ENCODE measurements around the gene TMTC1.

Gene TMTC1

GRCh38 chr12:29578070-29578469 lies 205.7 kb downstream of the TMTC1 start:
- Histone ChIP-seq H4K20me1 (ENCODE audit: insufficient read depth, low read length) (no peaks in the 10 kb centered on the region), H3K9ac (ENCODE audit: low read length) (no peak overlapping the region), H3K4me1 (ENCODE audit: insufficient read depth, low read length, severe bottlenecking) (no peaks in the 10 kb centered on the region), H2AFZ (ENCODE audit: low read length) (no peak overlapping the region), H3K4me2 (ENCODE audit: low read length) (no peak overlapping the region), H3K27me3 (ENCODE audit: insufficient read depth, low read length) (no peaks in the 10 kb centered on the region), H3K9me3 (ENCODE audit: low read length) (no peaks in the 10 kb centered on the region), H3K4me3 (ENCODE audit: low read depth, low read length, poor library complexity, severe bottlenecking) (no peak overlapping the region), H3K79me2 (ENCODE audit: insufficient read depth, low read length) (no peaks in the 10 kb centered on the region), H3F3A (ENCODE audit: insufficient read depth, low read length) (no peaks in the 10 kb centered on the region), H3K36me3 (ENCODE audit: insufficient read depth, low read length) (no peaks in the 10 kb centered on the region), H3K9me2 (ENCODE audit: low read depth, low read length) (no peaks in the 10 kb centered on the region), H3K27ac (ENCODE audit: low read depth, low read length, poor library complexity, severe bottlenecking) (no peak overlapping the region)
- TF ChIP-seq CTCF (IDR thresholded peaks at IDR 0.05; ENCODE audit: low read length), result no peak
- no peak for TF ChIP-seq EZH2 (IDR thresholded peaks at IDR 0.05; ENCODE audit: borderline replicate concordance, low read length)

- Histone ChIP-seq H2AFZ (ENCODE audit: low read length) (no peak overlapping the region), H3K9me3 (ENCODE audit: low read length) (no peaks in the 10 kb centered on the region), H3K4me1 (ENCODE audit: insufficient read depth, low read length, severe bottlenecking) (no peaks in the 10 kb centered on the region), H3F3A (ENCODE audit: insufficient read depth, low read length) (no peaks in the 10 kb centered on the region), H3K4me2 (ENCODE audit: low read length) (no peak overlapping the region), H3K9ac (ENCODE audit: low read length) (no peak overlapping the region), H3K27me3 (ENCODE audit: insufficient read depth, low read length) (no peaks in the 10 kb centered on the region), H3K79me2 (ENCODE audit: insufficient read depth, low read length) (no peaks in the 10 kb centered on the region), H3K9me2 (ENCODE audit: low read depth, low read length) (no peaks in the 10 kb centered on the region), H3K27ac (ENCODE audit: low read depth, low read length, poor library complexity, severe bottlenecking) (no peak overlapping the region), H3K4me3 (ENCODE audit: low read depth, low read length, poor library complexity, severe bottlenecking) (no peak overlapping the region), H4K20me1 (ENCODE audit: insufficient read depth, low read length) (no peaks in the 10 kb centered on the region), H3K36me3 (ENCODE audit: insufficient read depth, low read length) (no peaks in the 10 kb centered on the region)
- TF ChIP-seq EZH2 (IDR thresholded peaks at IDR 0.05; ENCODE audit: borderline replicate concordance, low read length) (no peak), CTCF (IDR thresholded peaks at IDR 0.05; ENCODE audit: low read length) (no peak)
Observed at GRCh38 chr12:29574500-29574899, 209.2 kb downstream of the TMTC1 start.

DNA sequence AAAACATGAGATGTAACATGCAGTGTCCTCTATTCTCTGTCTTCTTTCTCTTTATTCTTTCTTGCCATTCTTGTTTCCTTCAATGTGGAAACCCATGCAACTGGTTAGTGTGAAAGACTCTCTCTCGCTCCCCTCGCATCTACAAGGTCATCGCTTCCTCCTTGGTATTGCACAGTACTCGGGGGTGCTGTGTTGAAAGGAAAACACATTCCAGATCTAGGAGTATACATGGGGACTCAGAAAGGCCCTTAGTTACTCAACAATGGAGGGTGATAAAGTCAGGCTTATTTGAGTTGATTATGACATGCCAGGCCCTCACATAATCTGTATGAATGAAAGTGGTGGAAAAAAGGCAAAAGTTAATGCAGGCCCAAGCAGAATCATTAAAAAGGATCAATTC lies 210.8 kb downstream of the TMTC1 start:
- H3F3A ChIP-seq (ENCODE audit: insufficient read depth, low read length), result no peaks in the 10 kb centered on the region
- no peak overlapping the region for H3K4me2 ChIP-seq (ENCODE audit: low read length)

More for the DNA sequence above, 210.8 kb downstream of the TMTC1 start:
- TF ChIP-seq EZH2 (IDR thresholded peaks at IDR 0.05; ENCODE audit: borderline replicate concordance, low read length) (no peak), CTCF (IDR thresholded peaks at IDR 0.05; ENCODE audit: low read length) (no peak)
- Histone ChIP-seq H3K9me3 (ENCODE audit: low read length) (no peaks in the 10 kb centered on the region), H3K27me3 (ENCODE audit: insufficient read depth, low read length) (no peaks in the 10 kb centered on the region), H3K9ac (ENCODE audit: low read length) (no peak overlapping the region), H3K36me3 (ENCODE audit: insufficient read depth, low read length) (no peaks in the 10 kb centered on the region), H3K4me3 (ENCODE audit: low read depth, low read length, poor library complexity, severe bottlenecking) (no peak overlapping the region), H3K4me1 (ENCODE audit: insufficient read depth, low read length, severe bottlenecking) (no peaks in the 10 kb centered on the region), H3K79me2 (ENCODE audit: insufficient read depth, low read length) (no peaks in the 10 kb centered on the region), H2AFZ (ENCODE audit: low read length) (no peak overlapping the region), H3K9me2 (ENCODE audit: low read depth, low read length) (no peaks in the 10 kb centered on the region), H4K20me1 (ENCODE audit: insufficient read depth, low read length) (no peaks in the 10 kb centered on the region), H3K27ac (ENCODE audit: low read depth, low read length, poor library complexity, severe bottlenecking) (no peak overlapping the region)

All from OCI-LY1 (cell line).